ENCODE measurements around the gene MYO1A. TPM values are rescaled to one million over a fixed set of nuclear protein-coding genes. Genes with fewer than 3 reads are reported as not detected.

MYO1A gene
- total RNA-seq, 3 donors from 2014 or later (not counting 1 experiment from before 2014, with no cell fraction given) = 1.1 TPM; not detected in 2

DNA sequence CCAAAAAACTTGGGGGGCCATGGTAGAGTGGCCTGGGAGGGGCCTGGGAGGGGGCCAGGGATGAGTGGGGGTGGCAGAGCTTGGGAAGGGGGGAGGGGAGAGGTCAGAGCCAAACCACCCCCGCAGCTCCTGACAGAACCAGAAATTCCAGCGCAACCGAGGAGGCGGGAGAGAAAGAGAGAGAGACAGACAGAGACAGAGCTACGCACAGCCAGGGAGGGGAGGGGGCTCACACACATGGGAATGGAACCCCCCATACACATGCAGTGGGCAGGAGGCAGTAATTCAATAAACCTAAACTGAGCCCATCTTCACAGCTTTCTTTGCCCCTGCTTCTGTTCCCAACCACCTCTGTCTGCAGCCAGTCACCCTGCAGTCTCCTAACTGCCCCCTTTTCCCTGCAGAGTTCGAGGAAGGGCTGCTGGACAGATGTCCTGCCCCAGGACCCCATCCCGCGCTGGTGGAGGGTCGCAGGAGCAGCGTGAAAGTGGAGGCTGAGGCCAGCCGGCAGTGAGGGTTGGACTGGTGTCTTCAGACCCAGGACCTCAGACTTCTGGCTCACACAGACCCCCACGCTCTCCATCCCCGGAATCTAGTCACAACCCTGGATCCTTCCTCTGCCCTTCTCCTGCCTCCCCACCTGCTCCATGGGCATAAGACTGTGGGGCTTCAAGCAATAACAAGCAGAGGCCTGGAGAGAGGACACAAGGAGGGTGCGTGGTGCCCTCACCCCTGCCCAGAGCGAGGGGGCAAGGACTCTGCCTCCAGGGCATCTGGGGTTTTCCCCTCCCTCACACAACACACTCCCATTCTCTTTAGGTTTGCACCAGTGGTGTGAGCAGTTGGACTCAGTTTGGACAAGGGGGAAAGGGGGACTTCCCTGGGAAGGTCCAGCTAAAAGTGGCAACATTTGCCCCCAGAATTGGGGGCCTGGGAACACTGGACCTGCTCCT is 44.6 kb upstream of the MYO1A start:
- no peaks in the 10 kb centered on the region for H3K27me3 Mint-ChIP-seq (ENCODE audit: low read depth in 2 of 2)
- TF ChIP-seq, protein P1, sequence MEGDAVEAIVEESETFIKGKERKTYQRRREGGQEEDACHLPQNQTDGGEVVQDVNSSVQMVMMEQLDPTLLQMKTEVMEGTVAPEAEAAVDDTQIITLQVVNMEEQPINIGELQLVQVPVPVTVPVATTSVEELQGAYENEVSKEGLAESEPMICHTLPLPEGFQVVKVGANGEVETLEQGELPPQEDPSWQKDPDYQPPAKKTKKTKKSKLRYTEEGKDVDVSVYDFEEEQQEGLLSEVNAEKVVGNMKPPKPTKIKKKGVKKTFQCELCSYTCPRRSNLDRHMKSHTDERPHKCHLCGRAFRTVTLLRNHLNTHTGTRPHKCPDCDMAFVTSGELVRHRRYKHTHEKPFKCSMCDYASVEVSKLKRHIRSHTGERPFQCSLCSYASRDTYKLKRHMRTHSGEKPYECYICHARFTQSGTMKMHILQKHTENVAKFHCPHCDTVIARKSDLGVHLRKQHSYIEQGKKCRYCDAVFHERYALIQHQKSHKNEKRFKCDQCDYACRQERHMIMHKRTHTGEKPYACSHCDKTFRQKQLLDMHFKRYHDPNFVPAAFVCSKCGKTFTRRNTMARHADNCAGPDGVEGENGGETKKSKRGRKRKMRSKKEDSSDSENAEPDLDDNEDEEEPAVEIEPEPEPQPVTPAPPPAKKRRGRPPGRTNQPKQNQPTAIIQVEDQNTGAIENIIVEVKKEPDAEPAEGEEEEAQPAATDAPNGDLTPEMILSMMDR (IDR thresholded peaks at IDR 0.05) = no peak
- no peaks in the 10 kb centered on the region for H3K36me3 Mint-ChIP-seq
- ATAC-seq = no peak
- Histone ChIP-seq H3K27ac (ENCODE audit: low read length) (peak overlapping the region; percentile 64), H3K27me3 (ENCODE audit: control insufficient read depth, insufficient read depth, low read length) (no peaks in the 10 kb centered on the region), H3K36me3 (ENCODE audit: control insufficient read depth, insufficient read depth, low read length) (peaks cover 47% of the 10 kb centered on the region), H3K4me1 (ENCODE audit: control insufficient read depth, insufficient read depth, low read length) (peaks cover 32% of the 10 kb centered on the region), H3K9me3 (ENCODE audit: control insufficient read depth, insufficient read depth, low read length) (no peaks in the 10 kb centered on the region), H3K4me3 (ENCODE audit: low read length) (no peak overlapping the region)
- H3K4me3 Mint-ChIP-seq = no peak overlapping the region
- H3K4me1 Mint-ChIP-seq = peaks cover 14 to 26% of the 10 kb centered on the region in 2 donors
- WGBS (ENCODE audit: insufficient coverage) = 82% methylated on average over 12 of the region's 15 CpGs
- no peak for DNase-seq
- intact Hi-C loops (cut with micrococcal nuclease) = no loop called here
- no peaks in the 10 kb centered on the region for H3K9me3 Mint-ChIP-seq
- peak overlapping the region; percentile 50 to 90 for H3K27ac Mint-ChIP-seq

DNA sequence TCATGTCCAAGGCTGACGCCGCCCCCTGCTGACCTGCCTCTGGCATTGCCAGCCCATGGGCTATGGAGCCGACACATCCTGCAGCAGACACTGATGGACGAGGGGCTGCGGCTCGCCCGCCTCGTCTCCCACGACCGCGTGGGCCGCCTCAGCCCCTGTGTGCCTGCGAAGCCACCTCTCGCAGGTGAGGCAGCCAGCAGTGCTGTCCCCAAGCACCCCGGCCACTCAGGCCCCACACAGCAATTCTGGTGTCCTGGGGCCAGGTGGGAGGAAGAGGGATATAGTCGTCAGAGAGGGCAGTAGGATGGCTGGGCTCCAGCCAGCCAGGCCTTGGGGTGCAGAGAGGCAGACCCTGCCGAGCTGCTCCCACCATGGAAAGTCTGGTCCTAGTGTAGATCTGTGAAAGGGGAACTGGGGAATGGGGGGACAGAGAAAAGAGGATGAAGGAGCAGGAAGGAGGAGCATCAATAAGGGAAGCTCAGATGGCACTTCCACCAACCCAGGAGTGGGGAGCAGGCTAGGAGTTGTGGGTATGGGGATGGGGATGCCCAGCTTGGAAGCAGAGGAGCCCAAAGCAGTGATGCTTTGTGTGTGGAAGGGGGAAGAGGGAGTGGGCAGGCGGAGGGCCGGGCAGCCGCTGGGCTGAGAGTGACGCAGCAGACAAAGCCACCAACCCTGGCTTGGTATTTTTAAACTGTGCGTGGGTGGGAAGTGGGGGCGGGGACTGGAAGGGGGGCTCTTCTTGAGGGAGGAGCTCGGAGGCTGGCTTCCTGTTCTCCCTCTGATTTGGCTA is 43.7 kb upstream of the MYO1A start:
- no peaks in the 10 kb centered on the region for H3K27me3 Mint-ChIP-seq (ENCODE audit: low read depth in 2 of 2)
- no peaks in the 10 kb centered on the region for H3K36me3 Mint-ChIP-seq
- H3K9me3 Mint-ChIP-seq = no peaks in the 10 kb centered on the region
- Histone ChIP-seq H3K4me3 (ENCODE audit: low read length) (no peak overlapping the region), H3K4me1 (ENCODE audit: control insufficient read depth, insufficient read depth, low read length) (peaks cover 36% of the 10 kb centered on the region), H3K9me3 (ENCODE audit: control insufficient read depth, insufficient read depth, low read length) (no peaks in the 10 kb centered on the region), H3K36me3 (ENCODE audit: control insufficient read depth, insufficient read depth, low read length) (peaks cover 38% of the 10 kb centered on the region), H3K27me3 (ENCODE audit: control insufficient read depth, insufficient read depth, low read length) (no peaks in the 10 kb centered on the region), H3K27ac (ENCODE audit: low read length) (peak overlapping the region; percentile 64)
- peaks cover 12 to 24% of the 10 kb centered on the region in 2 donors for H3K4me1 Mint-ChIP-seq
- peak; percentile 47 to 62 (median 48) for ATAC-seq
- WGBS (ENCODE audit: insufficient coverage) = 53% methylated on average over 24 of the region's 24 CpGs
- intact Hi-C loops (cut with micrococcal nuclease) = loop anchor here (1.0 kb wide), 1 partner anchor 24 kb away; no protein-coding TSS in a partner anchor
- peak overlapping the region; percentile 50 to 90 for H3K27ac Mint-ChIP-seq
- H3K4me3 Mint-ChIP-seq = no peak overlapping the region
- TF ChIP-seq, protein P1 (IDR thresholded peaks at IDR 0.05) = peak; percentile 40
- DNase-seq = peak; percentile 45 to 76

DNA sequence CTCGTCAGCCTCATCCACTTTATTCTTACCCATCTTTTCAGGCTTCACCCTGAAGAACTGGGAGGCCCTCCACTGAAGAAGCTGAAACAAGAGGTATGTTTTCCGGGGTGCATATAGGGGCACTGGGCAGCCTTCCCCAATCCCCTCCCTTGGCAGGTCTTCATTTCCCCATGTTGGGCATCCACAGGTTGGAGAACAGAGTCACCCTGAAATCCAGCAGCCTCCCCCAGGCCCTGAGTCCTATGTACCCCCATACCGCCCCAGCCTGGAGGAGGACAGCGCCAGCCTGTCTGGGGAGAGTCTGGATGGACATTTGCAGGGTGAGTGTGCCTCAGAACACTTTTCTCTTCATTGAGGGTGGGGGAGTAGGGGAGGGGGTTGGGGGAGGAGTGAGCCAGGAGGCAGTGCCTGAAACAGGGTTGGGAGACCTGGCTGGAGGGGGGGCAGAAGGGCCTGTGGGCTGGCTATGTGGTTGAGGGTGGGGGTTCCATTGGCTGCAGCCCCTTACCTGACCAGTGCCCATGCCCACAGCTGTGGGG is 43.0 kb upstream of the MYO1A start:
- intact Hi-C loops (cut with micrococcal nuclease) = loop anchor here (1.0 kb wide), 1 partner anchor 24 kb away; no protein-coding TSS in a partner anchor
- DNase-seq = no peak
- H3K4me3 Mint-ChIP-seq = no peak overlapping the region
- no peak for ATAC-seq
- no peaks in the 10 kb centered on the region for H3K27me3 Mint-ChIP-seq (ENCODE audit: low read depth in 2 of 2)
- H3K9me3 Mint-ChIP-seq = no peaks in the 10 kb centered on the region
- WGBS (ENCODE audit: insufficient coverage) = 98% methylated on average over 4 of the region's 4 CpGs
- Histone ChIP-seq H3K36me3 (ENCODE audit: control insufficient read depth, insufficient read depth, low read length) (peaks cover 32% of the 10 kb centered on the region), H3K4me3 (ENCODE audit: low read length) (no peak overlapping the region), H3K27ac (ENCODE audit: low read length) (no peak overlapping the region), H3K27me3 (ENCODE audit: control insufficient read depth, insufficient read depth, low read length) (no peaks in the 10 kb centered on the region), H3K4me1 (ENCODE audit: control insufficient read depth, insufficient read depth, low read length) (peaks cover 41% of the 10 kb centered on the region), H3K9me3 (ENCODE audit: control insufficient read depth, insufficient read depth, low read length) (no peaks in the 10 kb centered on the region)
- peaks cover 18 to 29% of the 10 kb centered on the region in 2 donors for H3K4me1 Mint-ChIP-seq
- TF ChIP-seq, protein P1 (IDR thresholded peaks at IDR 0.05) = no peak
- no peaks in the 10 kb centered on the region for H3K36me3 Mint-ChIP-seq
- H3K27ac Mint-ChIP-seq = peak overlapping the region in 1 of 2 donors; percentile 90

Data from natural killer cell (primary cell).